Activated T-cell treated with anti-CD3 and anti-CD28 coated beads, Interleukin-2, amount 50 U/mL, for 1 hour (primary cell): ENCODE data around the gene JARID2.

Experiments used
- DNase-seq: peaks from one replicate; pipeline ENCODE4 v3.0.0-alpha.2; 2020

Gene JARID2

GRCh38 chr6:15247500-15248450 is 1.9 kb downstream of the JARID2 start:
- DNase-seq: no peak

GRCh38 chr6:15248451-15249370 is 2.8 kb downstream of the JARID2 start:
- DNase-seq: peak; percentile 96

- DNase-seq: no peak
Observed at GRCh38 chr6:15249371-15250019, 3.6 kb downstream of the JARID2 start.

GRCh38 chr6:15250187-15251168 is 4.6 kb downstream of the JARID2 start:
- no peak for DNase-seq

GRCh38 chr6:15252195-15252594 is 6.3 kb downstream of the JARID2 start:
- no peak for DNase-seq

GRCh38 chr6:15253203-15254022 is 7.5 kb downstream of the JARID2 start:
- DNase-seq: no peak

- no peak for DNase-seq
Observed at GRCh38 chr6:15254070-15254975, 8.5 kb downstream of the JARID2 start.

GRCh38 chr6:15255481-15255880 is 9.6 kb downstream of the JARID2 start:
- no peak for DNase-seq

GRCh38 chr6:15255909-15256395 is 10.1 kb downstream of the JARID2 start:
- no peak for DNase-seq

GRCh38 chr6:15256538-15257271 is 10.8 kb downstream of the JARID2 start:
- no peak for DNase-seq

- no peak for DNase-seq
Observed at GRCh38 chr6:15257357-15258132, 11.7 kb downstream of the JARID2 start.

- DNase-seq: no peak
Observed at GRCh38 chr6:15259766-15260098, 13.9 kb downstream of the JARID2 start.

GRCh38 chr6:15260099-15260821 is 14.4 kb downstream of the JARID2 start:
- DNase-seq: no peak

GRCh38 chr6:15263780-15264374 is 18.0 kb downstream of the JARID2 start:
- DNase-seq: no peak

GRCh38 chr6:15264412-15264811 is 18.5 kb downstream of the JARID2 start:
- no peak for DNase-seq

GRCh38 chr6:15264902-15265761 is 19.3 kb downstream of the JARID2 start:
- no peak for DNase-seq
